Uterus (tissue), 4 donors: Measurements from ENCODE around the gene KCNK10. TPM values are rescaled to one million over a fixed set of nuclear protein-coding genes. Genes with fewer than 3 reads are reported as not detected.

Experiments used
- DNase-seq, 2 donors: peaks; one replicate each; pipeline ENCODE4 v3.0.0-alpha.2; 2019 to 2020
- H3K27ac ChIP-seq, 2 donors: fragments of 200-600 bp; sonication (generic); 1 replicate in 1 of 2; 2 replicates in 1 of 2; pipeline ENCODE4 v1.5.1; 2016 to 2018
- H3K27me3 ChIP-seq, 2 donors: fragments of 200-600 bp; sonication (generic); one replicate each; pipeline ENCODE4 v1.5.1; 2018 to 2019; ENCODE audit warnings: control low read depth in 1 of 2
- H3K36me3 ChIP-seq, 2 donors: fragments of 200-600 bp; sonication (generic); one replicate each; pipeline ENCODE4 v1.5.1; 2019; ENCODE audit warnings: control low read depth in 1 of 2
- H3K4me1 ChIP-seq, 2 donors: fragments of 200-600 bp; sonication (generic); one replicate each; pipeline ENCODE4 v1.5.1; 2018 to 2019; ENCODE audit warnings: control low read depth in 1 of 2
- H3K4me3 ChIP-seq, 2 donors: fragments of 200-600 bp; sonication (generic); 1 replicate in 1 of 2; 2 replicates in 1 of 2; pipeline ENCODE4 v1.5.1; 2018 to 2019; ENCODE audit warnings: mild to moderate bottlenecking in 1 of 2
- H3K9me3 ChIP-seq, 2 donors: fragments of 200-600 bp; sonication (generic); one replicate each; pipeline ENCODE4 v1.5.1; 2019; ENCODE audit warnings: control low read depth in 1 of 2
- CTCF ChIP-seq, 4 experiments: fragments of 200-600 bp in 2 of 4; fragments of 450-650 bp in 2 of 4; sonication (generic) in 2 of 4; IDR thresholded peaks; one replicate each; pipeline ENCODE4 v1.5.1; 2016 to 2019; ENCODE audit warnings: antibody characterized with exemption in 4 of 4, mild to moderate bottlenecking in 2 of 4, moderate library complexity in 1 of 4
- POLR2A ChIP-seq, 2 donors: fragments of 450-650 bp; IDR thresholded peaks; one replicate each; pipeline ENCODE4 v1.6.1; 2016; ENCODE audit warnings: antibody characterized with exemption in 2 of 2, mild to moderate bottlenecking in 1 of 2, moderate library complexity in 1 of 2
- intact Hi-C: fragments of 100-400 bp; cut with DNase I; formaldehyde crosslinking; loops from one replicate; pipeline ENCODE4 v1.15.1; 2023; ENCODE audit warnings: low total_unique reads
- total RNA-seq, 4 donors: library from RNA; depleted of rRNA in 3 of 4; stranded (reverse); fragments of >200 nt in 3 of 4; gene quantifications; one replicate each; pipeline versions ENCODE4 v1.1.0 to v1.2.4, GENCODE V29; 2014 to 2023
- donor health status: DM: yes; HTN: yes; CAD: no.

KCNK10 gene
- total RNA-seq, 4 donors from 2014 or later, result 0.14 TPM; not detected in 3

GRCh38 chr14:88140874-88141273, 182.2 kb downstream of the KCNK10 start:
- Histone ChIP-seq H3K4me3 (no peak overlapping the region), H3K4me1 (no peaks in the 10 kb centered on the region), H3K27ac (no peak overlapping the region), H3K27me3 (no peaks in the 10 kb centered on the region), H3K9me3 (no peaks in the 10 kb centered on the region), H3K36me3 (no peaks in the 10 kb centered on the region)
- intact Hi-C loops, result no loop called here
- no peak for DNase-seq
- TF ChIP-seq POLR2A (IDR thresholded peaks at IDR 0.05), result no peak
- TF ChIP-seq CTCF (IDR thresholded peaks at IDR 0.05), result no peak

DNA sequence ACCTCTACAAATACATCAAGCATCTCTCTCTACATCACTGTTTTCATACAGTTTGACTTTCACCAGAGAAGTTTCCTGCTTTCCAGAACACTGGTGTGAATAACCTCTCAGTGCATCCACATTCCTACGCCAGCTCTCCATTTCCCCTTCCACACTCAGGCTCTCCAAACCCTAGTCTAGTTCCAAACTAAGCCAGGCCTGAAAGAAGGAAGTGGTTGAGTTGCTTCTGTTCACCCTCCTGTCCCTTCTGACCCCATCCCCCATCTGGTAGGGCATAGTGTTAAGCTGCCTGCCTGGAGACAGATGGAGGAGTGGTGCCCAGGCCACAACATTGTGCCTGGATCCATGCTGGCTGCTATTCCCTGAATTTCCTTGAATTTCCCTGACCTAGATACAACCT, 185.7 kb downstream of the KCNK10 start:
- no peaks in the 10 kb centered on the region for H3K4me1 ChIP-seq
- no peaks in the 10 kb centered on the region for H3K36me3 ChIP-seq
- TF ChIP-seq POLR2A (IDR thresholded peaks at IDR 0.05) (no peak), CTCF (IDR thresholded peaks at IDR 0.05) (no peak)
- no peak overlapping the region for H3K27ac ChIP-seq
- no peak overlapping the region for H3K4me3 ChIP-seq
- DNase-seq, result no peak
- H3K27me3 ChIP-seq, result no peaks in the 10 kb centered on the region
- no peaks in the 10 kb centered on the region for H3K9me3 ChIP-seq
- intact Hi-C loops, result no loop called here

Other genes with a start within 250 kb of the KCNK10 start
- 10 to 100 TPM; 21.3 to 61.8 (median 41.6) TPM for gene SPATA7, start 62.4 kb upstream of the KCNK10 start, total RNA-seq
- gene PTPN21, start 231.7 kb upstream of the KCNK10 start, total RNA-seq, result 10 to 100 TPM in 3 of 4 donors, 1 to 10 TPM in 1; 6.5 to 37.7 (median 19.0) TPM
- 10 to 100 TPM; 40.9 to 96.2 (median 69.7) TPM for gene ZC3H14, start 239.8 kb upstream of the KCNK10 start, total RNA-seq